Tibial artery (tissue), 4 donors: ENCODE results near the gene CST1.
"Not testable (repeated sequence)": the region's sequence is repeated elsewhere in the genome, so short reads cannot be mapped to it uniquely, and the experiment has no call there.

Source experiments
- DNase-seq, 2 donors: peaks; one replicate each; pipeline ENCODE4 v3.0.0-alpha.2; 2019
- H3K27ac ChIP-seq, 2 donors: fragments of 200-600 bp; sonication (generic) in 1 of 2; 1 replicate in 1 of 2; 2 replicates in 1 of 2; pipeline ENCODE4 v1.5.1; 2018 to 2019; ENCODE audit warnings: mild to moderate bottlenecking in 1 of 2
- H3K27me3 ChIP-seq, 2 donors: fragments of 200-600 bp; sonication (generic) in 1 of 2; one replicate each; pipeline versions ENCODE4 v1.5.1 to v1.6.0; 2016 to 2019
- H3K36me3 ChIP-seq, 3 donors: fragments of 200-600 bp; sonication (generic) in 2 of 3; one replicate each; pipeline ENCODE4 v1.5.1; 2016 to 2019; ENCODE audit warnings: mild to moderate bottlenecking in 2 of 3
- H3K4me1 ChIP-seq, 4 donors: fragments of 200-600 bp; sonication (generic) in 2 of 4; 1 replicate in 3 of 4; 2 replicates in 1 of 4; pipeline ENCODE4 v1.5.1; 2016 to 2019
- H3K4me3 ChIP-seq, 2 donors: fragments of 200-600 bp; sonication (generic) in 1 of 2; 1 replicate in 1 of 2; 2 replicates in 1 of 2; pipeline ENCODE4 v1.5.1; 2018 to 2019; ENCODE audit warnings: mild to moderate bottlenecking in 2 of 2
- H3K9me3 ChIP-seq, 3 donors: fragments of 200-600 bp; sonication (generic) in 1 of 3; one replicate each; pipeline ENCODE4 v1.5.1; 2016 to 2019
- CTCF ChIP-seq, 2 experiments: fragments of 200-600 bp in 1 of 2; fragments of 450-650 bp in 1 of 2; IDR thresholded peaks; one replicate each; pipeline ENCODE4 v1.5.1; 2017 to 2019; ENCODE audit warnings: antibody characterized with exemption in 2 of 2, mild to moderate bottlenecking in 1 of 2, moderate library complexity in 1 of 2
- intact Hi-C: fragments of 100-400 bp; cut with DNase I; formaldehyde crosslinking; loops from one replicate; pipeline ENCODE4 v1.15.0; 2023; ENCODE audit warnings: low total_unique reads

The CST1 gene

GRCh38 chr20:23763345-23763744 lies 12.6 kb upstream of the CST1 start:
- no peak for DNase-seq
- Histone ChIP-seq H3K4me1 (no peaks in the 10 kb centered on the region), H3K9me3 (no peaks in the 10 kb centered on the region), H3K36me3 (no peaks in the 10 kb centered on the region), H3K4me3 (no peak overlapping the region), H3K27me3 (no peaks in the 10 kb centered on the region), H3K27ac (no peak overlapping the region)
- no peak for TF ChIP-seq CTCF (IDR thresholded peaks at IDR 0.05)
- intact Hi-C loops: no loop called here

- no peak for DNase-seq
- TF ChIP-seq CTCF (IDR thresholded peaks at IDR 0.05): no peak
- Histone ChIP-seq H3K36me3 (no peaks in the 10 kb centered on the region), H3K27me3 (no peaks in the 10 kb centered on the region), H3K4me3 (no peak overlapping the region), H3K4me1 (no peaks in the 10 kb centered on the region), H3K9me3 (no peaks in the 10 kb centered on the region), H3K27ac (no peak overlapping the region)
- intact Hi-C loops: no loop called here
Observed at GRCh38 chr20:23759306-23759940, 8.7 kb upstream of the CST1 start.

DNA sequence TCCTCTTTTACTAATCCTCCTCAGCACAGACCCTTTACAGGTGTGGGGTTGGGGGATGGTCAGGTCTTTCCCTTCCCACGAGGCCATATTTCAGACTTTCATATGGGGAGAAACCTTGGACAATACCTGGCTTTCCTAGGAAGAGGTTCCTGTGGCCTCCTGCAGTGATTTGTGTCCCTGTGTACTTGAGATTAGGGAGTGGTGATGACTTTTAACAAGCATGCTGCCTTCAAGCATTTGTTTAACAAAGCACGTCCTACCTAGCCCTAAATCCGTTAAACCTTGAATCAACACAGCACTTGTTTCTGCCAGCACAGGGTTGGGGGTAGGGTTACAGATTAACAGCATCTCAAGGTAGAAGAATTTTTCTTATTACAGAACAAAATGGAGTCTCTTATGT lies 6.1 kb upstream of the CST1 start:
- H3K27ac ChIP-seq, H3K36me3 ChIP-seq, H3K9me3 ChIP-seq, DNase-seq, H3K4me1 ChIP-seq, H3K27me3 ChIP-seq, H3K4me3 ChIP-seq, intact Hi-C loops: not testable (repeated sequence)

DNA sequence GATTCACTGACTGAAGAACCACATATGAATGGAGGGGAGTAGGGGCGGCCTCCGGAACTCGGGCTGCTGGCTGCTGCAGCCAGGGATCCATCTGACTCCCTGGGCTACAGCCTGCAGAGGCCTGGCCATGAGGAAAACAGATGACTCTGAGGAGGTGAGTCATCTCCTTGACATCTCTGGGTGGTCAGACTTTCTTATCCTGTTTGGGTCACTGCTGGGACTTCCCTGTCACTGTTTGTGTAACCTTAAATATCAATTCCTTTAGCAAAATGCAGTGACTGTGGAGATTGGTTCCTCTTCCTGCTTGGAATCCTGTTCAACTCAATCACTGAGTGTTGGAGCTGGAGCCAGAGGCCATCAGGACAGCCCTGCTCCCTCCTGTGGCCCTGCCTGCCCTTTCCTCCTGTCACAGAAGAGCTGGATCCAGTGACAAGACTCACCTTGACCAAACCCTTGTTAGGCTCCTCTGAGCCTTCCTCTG lies 4.4 kb upstream of the CST1 start:
- DNase-seq, H3K27ac ChIP-seq, intact Hi-C loops, H3K4me3 ChIP-seq, H3K36me3 ChIP-seq, H3K4me1 ChIP-seq, H3K9me3 ChIP-seq, H3K27me3 ChIP-seq: not testable (repeated sequence)

- H3K36me3 ChIP-seq: no peaks in the 10 kb centered on the region
- H3K9me3 ChIP-seq: no peaks in the 10 kb centered on the region
- no peaks in the 10 kb centered on the region for H3K4me1 ChIP-seq
- no peak overlapping the region for H3K27ac ChIP-seq
- no peak for DNase-seq
- H3K4me3 ChIP-seq: no peak overlapping the region
- intact Hi-C loops: no loop called here
- no peak for TF ChIP-seq CTCF (IDR thresholded peaks at IDR 0.05)
- no peaks in the 10 kb centered on the region for H3K27me3 ChIP-seq
Observed at GRCh38 chr20:23754731-23755130, 4.0 kb upstream of the CST1 start.

- Histone ChIP-seq H3K36me3 (no peaks in the 10 kb centered on the region), H3K9me3 (no peaks in the 10 kb centered on the region), H3K27me3 (no peaks in the 10 kb centered on the region), H3K4me3 (no peak overlapping the region), H3K4me1 (no peaks in the 10 kb centered on the region), H3K27ac (no peak overlapping the region)
- TF ChIP-seq CTCF (IDR thresholded peaks at IDR 0.05): no peak
- intact Hi-C loops: no loop called here
- no peak for DNase-seq
Observed at GRCh38 chr20:23753589-23753988, 2.9 kb upstream of the CST1 start.

- Histone ChIP-seq H3K27ac (no peak overlapping the region), H3K4me1 (no peaks in the 10 kb centered on the region), H3K27me3 (no peaks in the 10 kb centered on the region), H3K9me3 (no peaks in the 10 kb centered on the region), H3K36me3 (no peaks in the 10 kb centered on the region), H3K4me3 (no peak overlapping the region)
- no peak for DNase-seq
- intact Hi-C loops: no loop called here
- TF ChIP-seq CTCF (IDR thresholded peaks at IDR 0.05): no peak
Observed at GRCh38 chr20:23753194-23753548, 2.4 kb upstream of the CST1 start.
